ENCODE results near the gene ACLY. TPM values are rescaled to one million over a fixed set of nuclear protein-coding genes. Genes with fewer than 3 reads are reported as not detected.

Gene ACLY
- total RNA-seq, 2 experiments from 2014 or later = 102 to 222 TPM

DNA sequence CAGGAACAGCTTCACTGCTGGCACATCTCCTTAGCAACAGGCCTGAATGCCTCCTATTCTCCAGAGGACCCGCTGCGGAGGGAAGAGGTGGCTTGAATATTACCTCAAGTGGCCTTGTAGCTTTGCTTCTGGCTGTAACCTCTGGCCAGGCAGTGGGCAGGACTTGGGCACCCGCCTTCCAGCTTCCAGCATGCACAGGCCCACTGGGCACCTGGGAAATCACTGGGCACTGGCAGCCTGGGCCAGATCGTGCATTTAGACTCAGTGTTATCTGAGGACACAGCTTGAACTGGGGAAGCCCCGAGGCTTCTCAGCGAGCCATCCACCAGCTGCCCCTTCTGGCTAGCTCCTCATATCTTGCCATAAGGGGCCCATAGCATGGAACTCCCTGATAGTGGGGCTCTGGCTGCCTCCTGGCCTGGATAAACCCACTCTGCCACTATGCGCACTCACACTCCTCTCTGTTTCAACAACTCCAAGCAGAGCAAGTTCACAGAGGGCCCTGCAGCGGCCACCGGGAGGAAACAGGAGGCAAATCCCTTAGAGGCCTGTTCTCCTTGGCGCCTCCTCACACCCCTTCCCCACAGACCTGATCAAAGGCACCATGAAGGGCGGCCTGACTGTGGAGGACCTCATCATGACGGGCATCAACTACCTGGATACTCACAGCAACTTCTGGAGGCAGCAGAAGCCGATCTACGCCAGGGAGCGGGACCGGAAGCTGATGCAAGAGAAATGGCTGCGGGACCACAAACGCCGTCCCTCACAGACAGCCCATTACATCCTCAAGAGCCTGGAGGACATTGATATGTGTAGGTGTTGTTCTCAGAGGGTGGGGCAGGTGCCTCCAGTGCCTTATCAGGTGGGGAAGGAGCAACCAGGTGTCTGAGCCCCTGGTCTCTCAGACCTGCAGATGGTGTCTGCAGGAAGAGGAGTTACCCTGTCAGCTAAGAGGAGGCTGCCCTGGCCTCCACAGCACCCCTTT, 19.5 kb upstream of the ACLY start:
- no peak overlapping the region for H3K27ac ChIP-seq (ENCODE audit: low read depth, low read length, poor library complexity, severe bottlenecking)
- no peak overlapping the region for H3K4me2 ChIP-seq (ENCODE audit: low read length)
- no peak overlapping the region for H3K4me3 ChIP-seq (ENCODE audit: low read depth, low read length, poor library complexity, severe bottlenecking)
- H3K36me3 ChIP-seq (ENCODE audit: insufficient read depth, low read length) = no peaks in the 10 kb centered on the region
- no peak for DNase-seq (ENCODE audit: low spot score)
- ChIA-PET POLR2A (no interaction called here), CTCF (ENCODE audit: unreplicated experiment) (no interaction called here)
- peaks cover 16% of the 10 kb centered on the region for H3K4me1 ChIP-seq (ENCODE audit: insufficient read depth, low read length, poor library complexity, severe bottlenecking)
- H3K79me2 ChIP-seq (ENCODE audit: insufficient read depth, low read depth, low read length) = no peaks in the 10 kb centered on the region
- no peak overlapping the region for H2AFZ ChIP-seq (ENCODE audit: low read length)
- TF ChIP-seq EZH2phosphoT487 (IDR thresholded peaks at IDR 0.05; ENCODE audit: borderline replicate concordance, low read depth, low read length) = no peak
- TF ChIP-seq, protein P1, sequence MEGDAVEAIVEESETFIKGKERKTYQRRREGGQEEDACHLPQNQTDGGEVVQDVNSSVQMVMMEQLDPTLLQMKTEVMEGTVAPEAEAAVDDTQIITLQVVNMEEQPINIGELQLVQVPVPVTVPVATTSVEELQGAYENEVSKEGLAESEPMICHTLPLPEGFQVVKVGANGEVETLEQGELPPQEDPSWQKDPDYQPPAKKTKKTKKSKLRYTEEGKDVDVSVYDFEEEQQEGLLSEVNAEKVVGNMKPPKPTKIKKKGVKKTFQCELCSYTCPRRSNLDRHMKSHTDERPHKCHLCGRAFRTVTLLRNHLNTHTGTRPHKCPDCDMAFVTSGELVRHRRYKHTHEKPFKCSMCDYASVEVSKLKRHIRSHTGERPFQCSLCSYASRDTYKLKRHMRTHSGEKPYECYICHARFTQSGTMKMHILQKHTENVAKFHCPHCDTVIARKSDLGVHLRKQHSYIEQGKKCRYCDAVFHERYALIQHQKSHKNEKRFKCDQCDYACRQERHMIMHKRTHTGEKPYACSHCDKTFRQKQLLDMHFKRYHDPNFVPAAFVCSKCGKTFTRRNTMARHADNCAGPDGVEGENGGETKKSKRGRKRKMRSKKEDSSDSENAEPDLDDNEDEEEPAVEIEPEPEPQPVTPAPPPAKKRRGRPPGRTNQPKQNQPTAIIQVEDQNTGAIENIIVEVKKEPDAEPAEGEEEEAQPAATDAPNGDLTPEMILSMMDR (conservative IDR thresholded peaks at IDR 0.05; ENCODE audit: low read length) = no peak
- H3K9me3 ChIP-seq (ENCODE audit: low read length) = no peaks in the 10 kb centered on the region
- BruUV-seq (replicated peaks) = no TSS peak
- no peaks in the 10 kb centered on the region for H4K20me1 ChIP-seq (ENCODE audit: insufficient read depth, low read length)
- intact Hi-C loops (cut with micrococcal nuclease; ENCODE audit: unreplicated experiment) = no loop called here
- H3K9me2 ChIP-seq (ENCODE audit: insufficient read depth, low read length) = no peaks in the 10 kb centered on the region

DNA sequence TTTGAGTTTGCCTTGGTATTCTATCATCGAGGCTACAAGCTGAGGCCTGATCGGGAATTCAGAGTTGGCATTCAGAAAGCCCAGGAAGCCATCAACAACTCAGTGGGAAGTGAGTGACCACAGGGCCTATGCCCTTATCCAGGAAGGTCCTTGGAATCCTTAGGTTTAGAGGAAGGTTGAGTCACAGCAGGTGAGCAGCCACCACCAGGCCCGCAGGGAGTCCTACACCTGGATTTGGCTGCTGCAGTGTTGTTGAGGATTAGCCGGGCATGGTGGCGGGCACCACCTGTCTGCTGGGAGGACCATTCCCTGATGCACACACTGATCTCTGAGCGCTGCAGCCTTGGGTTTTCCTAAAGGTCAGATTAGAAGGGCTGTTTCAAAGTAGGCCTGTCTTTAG, 16.9 kb upstream of the ACLY start:
- POLR2A ChIA-PET = no interaction called here
- CTCF ChIA-PET (ENCODE audit: unreplicated experiment) = no interaction called here
- DNase-seq (ENCODE audit: low spot score) = no peak

More for the DNA sequence above, 16.9 kb upstream of the ACLY start:
- Histone ChIP-seq H3K4me3 (ENCODE audit: low read depth, low read length, poor library complexity, severe bottlenecking) (no peak overlapping the region), H3K36me3 (ENCODE audit: insufficient read depth, low read length) (no peaks in the 10 kb centered on the region), H2AFZ (ENCODE audit: low read length) (no peak overlapping the region), H3K4me2 (ENCODE audit: low read length) (no peak overlapping the region), H3K9me2 (ENCODE audit: insufficient read depth, low read length) (no peaks in the 10 kb centered on the region), H3K79me2 (ENCODE audit: insufficient read depth, low read depth, low read length) (no peaks in the 10 kb centered on the region), H3K4me1 (ENCODE audit: insufficient read depth, low read length, poor library complexity, severe bottlenecking) (peaks cover 27% of the 10 kb centered on the region), H3K27ac (ENCODE audit: low read depth, low read length, poor library complexity, severe bottlenecking) (no peak overlapping the region), H3K9me3 (ENCODE audit: low read length) (no peaks in the 10 kb centered on the region), H4K20me1 (ENCODE audit: insufficient read depth, low read length) (no peaks in the 10 kb centered on the region)
- intact Hi-C loops (cut with micrococcal nuclease; ENCODE audit: unreplicated experiment) = no loop called here
- no TSS peak for BruUV-seq (replicated peaks)
- TF ChIP-seq, protein P1 (conservative IDR thresholded peaks at IDR 0.05; ENCODE audit: low read length) = no peak
- TF ChIP-seq EZH2phosphoT487 (IDR thresholded peaks at IDR 0.05; ENCODE audit: borderline replicate concordance, low read depth, low read length) = no peak
